ENCODE measurements around the gene RPN2. TPM values are rescaled to one million over a fixed set of nuclear protein-coding genes. Genes with fewer than 3 reads are reported as not detected.

The RPN2 gene
- total and polyA plus RNA-seq, 11 donors, result 36.3 to 206 (median 105) TPM

DNA sequence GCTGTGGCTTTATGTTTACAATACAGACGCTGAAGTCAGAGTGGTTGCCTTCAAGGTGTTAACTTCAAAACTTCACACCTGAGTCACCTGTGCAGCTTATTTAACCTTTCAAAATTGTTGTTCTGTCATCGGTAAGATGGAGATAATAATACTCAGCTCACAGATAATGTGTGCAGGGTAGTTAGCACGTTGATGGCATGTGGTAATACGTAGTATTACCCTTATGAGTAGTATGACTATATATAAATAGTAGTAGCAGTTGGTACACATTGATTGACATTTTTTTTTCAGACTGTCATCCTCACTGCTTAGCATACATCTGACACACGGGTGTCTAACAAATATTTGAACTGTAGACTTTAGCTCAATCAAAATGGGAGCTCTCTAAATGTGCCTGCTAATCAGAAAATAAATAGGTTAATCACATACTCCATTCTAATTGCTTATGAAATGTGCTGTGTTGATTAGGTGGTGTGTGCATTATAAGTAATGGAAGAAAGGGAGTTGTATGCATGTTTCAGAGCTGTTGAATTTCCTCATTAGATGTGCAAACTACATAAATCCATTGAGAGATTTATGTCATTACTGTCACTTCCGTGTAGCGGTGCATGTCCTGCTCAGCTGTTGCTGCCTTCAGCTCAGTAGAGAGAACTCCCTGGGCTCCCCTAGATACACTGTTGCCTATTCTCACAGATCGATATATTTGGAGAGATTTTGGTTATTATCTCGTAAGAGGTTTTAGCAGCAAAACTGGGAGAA is 11.4 kb downstream of the RPN2 start:
- Histone ChIP-seq H3K4me3 (no peak overlapping the region), H3K9me3 (no peaks in the 10 kb centered on the region), H3K27ac (peak overlapping the region in 1 of 12 donors; percentile 5), H3K4me1 (peaks cover 0 to 61% (median 28%) of the 10 kb centered on the region in 12 donors), H3K27me3 (no peaks in the 10 kb centered on the region), H3K36me3 (peaks cover 0 to 47% (median 27%) of the 10 kb centered on the region in 9 donors)
- ATAC-seq (no peak), DNase-seq (no peak)
- no peak for TF ChIP-seq POLR2A (IDR thresholded peaks at IDR 0.05)
- TF ChIP-seq, protein P1, sequence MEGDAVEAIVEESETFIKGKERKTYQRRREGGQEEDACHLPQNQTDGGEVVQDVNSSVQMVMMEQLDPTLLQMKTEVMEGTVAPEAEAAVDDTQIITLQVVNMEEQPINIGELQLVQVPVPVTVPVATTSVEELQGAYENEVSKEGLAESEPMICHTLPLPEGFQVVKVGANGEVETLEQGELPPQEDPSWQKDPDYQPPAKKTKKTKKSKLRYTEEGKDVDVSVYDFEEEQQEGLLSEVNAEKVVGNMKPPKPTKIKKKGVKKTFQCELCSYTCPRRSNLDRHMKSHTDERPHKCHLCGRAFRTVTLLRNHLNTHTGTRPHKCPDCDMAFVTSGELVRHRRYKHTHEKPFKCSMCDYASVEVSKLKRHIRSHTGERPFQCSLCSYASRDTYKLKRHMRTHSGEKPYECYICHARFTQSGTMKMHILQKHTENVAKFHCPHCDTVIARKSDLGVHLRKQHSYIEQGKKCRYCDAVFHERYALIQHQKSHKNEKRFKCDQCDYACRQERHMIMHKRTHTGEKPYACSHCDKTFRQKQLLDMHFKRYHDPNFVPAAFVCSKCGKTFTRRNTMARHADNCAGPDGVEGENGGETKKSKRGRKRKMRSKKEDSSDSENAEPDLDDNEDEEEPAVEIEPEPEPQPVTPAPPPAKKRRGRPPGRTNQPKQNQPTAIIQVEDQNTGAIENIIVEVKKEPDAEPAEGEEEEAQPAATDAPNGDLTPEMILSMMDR (IDR thresholded peaks at IDR 0.05), result no peak
- WGBS, 4 donors, result 71 to 74% (median 74%) methylated on average over 9 of the region's 9 CpGs
- intact Hi-C loops (cut with DNase I), result loop anchor here in 7 of 10 donors (5.0 to 10.0 kb wide), 3 partner anchors 194 to 342 kb away; partner anchors contain the start of gene BLCAP (in 1 of the 7)

DNA sequence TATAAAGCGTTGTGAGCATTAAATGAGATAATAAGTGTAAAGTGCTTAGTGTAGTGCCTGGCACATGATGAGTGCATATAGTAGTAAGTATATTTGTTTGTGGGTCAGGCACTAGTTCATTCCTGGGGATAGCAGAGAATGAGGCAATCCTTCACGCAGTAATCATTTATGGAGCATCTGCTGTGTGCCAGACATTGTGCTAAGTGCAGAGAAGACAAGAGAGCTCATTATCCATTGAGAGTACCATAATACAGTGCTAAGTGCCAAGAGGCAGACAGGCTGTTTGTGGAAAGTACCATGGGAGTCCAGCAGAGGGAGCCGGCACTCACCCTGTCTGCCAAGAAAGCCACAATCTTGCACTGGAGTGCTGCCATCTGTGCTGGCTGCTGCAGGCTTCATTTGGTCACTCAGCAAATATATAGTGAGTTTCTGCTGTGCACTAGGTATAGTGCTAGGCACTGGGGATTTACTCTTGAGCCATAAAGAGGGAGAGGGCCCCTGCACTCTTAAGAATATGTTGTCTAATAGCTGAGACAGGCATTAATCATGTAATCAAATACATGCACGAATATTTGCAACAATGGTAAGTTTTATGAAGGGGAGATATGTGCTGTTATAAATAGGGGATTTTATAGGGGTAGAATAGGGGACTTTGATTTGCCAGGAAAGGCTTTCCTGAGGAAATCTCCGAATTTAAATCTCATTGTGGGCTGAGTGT is 13.2 kb downstream of the RPN2 start:
- intact Hi-C loops (cut with DNase I), result loop anchor here in 7 of 10 donors (5.0 to 10.0 kb wide), 3 partner anchors 193 to 340 kb away; partner anchors contain the start of gene BLCAP (in 1 of the 7)
- TF ChIP-seq POLR2A (IDR thresholded peaks at IDR 0.05), result no peak
- TF ChIP-seq, protein P1 (IDR thresholded peaks at IDR 0.05), result peak; percentile 81 to 98 (median 92)
- H3K4me1 ChIP-seq, result peaks cover 0 to 54% (median 28%) of the 10 kb centered on the region in 12 donors

DNA sequence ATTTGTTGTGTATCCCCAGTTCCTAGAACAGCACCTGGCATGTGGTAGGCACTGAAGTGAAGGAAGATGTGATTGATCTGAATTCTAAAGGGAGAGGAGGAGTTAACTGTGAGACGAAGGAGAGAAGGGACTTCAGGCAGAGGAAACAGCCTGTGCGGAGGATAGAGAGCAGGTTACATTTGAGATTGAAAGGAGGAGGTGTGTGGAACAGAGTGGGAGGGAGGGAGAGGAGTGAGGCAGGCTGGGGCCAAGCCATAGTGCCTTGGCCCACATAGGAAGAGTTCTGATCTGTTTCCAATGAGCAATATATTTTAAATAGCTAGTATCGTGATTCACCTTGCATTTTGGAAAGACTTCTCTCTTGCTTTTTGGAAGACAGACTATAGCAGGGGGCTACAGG is 14.1 kb downstream of the RPN2 start:
- Histone ChIP-seq H3K36me3 (peaks cover 0 to 34% (median 21%) of the 10 kb centered on the region in 9 donors), H3K9me3 (no peaks in the 10 kb centered on the region), H3K4me3 (no peak overlapping the region), H3K27ac (no peak overlapping the region), H3K4me1 (peaks cover 0 to 54% (median 28%) of the 10 kb centered on the region in 12 donors), H3K27me3 (no peaks in the 10 kb centered on the region)
- no peak for TF ChIP-seq POLR2A (IDR thresholded peaks at IDR 0.05)
- TF ChIP-seq, protein P1 (IDR thresholded peaks at IDR 0.05), result no peak
- no peak for DNase-seq
- ATAC-seq, result no peak
- intact Hi-C loops (cut with DNase I), result loop anchor here in 7 of 10 donors (5.0 to 10.0 kb wide), 3 partner anchors 192 to 339 kb away; partner anchors contain the start of gene BLCAP (in 1 of the 7)
- 84 to 90% (median 86%) methylated on average over 3 of the region's 3 CpGs for WGBS, 4 donors

More for the DNA sequence above, 13.2 kb downstream of the RPN2 start:
- no peaks in the 10 kb centered on the region for H3K27me3 ChIP-seq
- peak; percentile 84 to 94 (median 89) for DNase-seq
- no peak overlapping the region for H3K4me3 ChIP-seq
- 37 to 42% (median 39%) methylated on average over 5 of the region's 5 CpGs for WGBS, 4 donors
- ATAC-seq, result peak; percentile 42 to 91 (median 90)
- H3K9me3 ChIP-seq, result no peaks in the 10 kb centered on the region
- peaks cover 0 to 36% (median 20%) of the 10 kb centered on the region in 9 donors for H3K36me3 ChIP-seq
- no peak overlapping the region for H3K27ac ChIP-seq

DNA sequence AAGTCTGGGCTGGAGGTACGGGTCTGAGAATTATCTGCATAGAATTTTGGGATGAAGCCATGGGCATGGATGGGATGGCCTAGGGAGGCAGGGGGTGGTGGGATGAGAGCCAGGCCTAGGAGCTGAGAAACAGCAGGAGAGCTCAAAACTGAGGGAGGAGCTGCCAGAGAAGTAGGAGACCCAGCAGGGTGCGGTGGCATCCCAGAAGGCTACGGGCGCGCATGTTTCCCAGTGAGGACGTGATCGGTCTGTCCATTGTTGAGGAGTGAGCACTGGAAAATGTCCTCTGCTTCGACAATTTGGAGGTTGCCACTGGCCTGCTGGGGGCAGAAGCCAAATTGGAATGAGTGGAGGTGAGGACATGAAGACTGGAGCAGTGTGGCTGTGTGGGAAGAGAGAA is 14.7 kb downstream of the RPN2 start:
- WGBS, 4 donors, result 84 to 90% (median 89%) methylated on average over 8 of the region's 8 CpGs

More for the DNA sequence above, 14.7 kb downstream of the RPN2 start:
- ATAC-seq, result no peak
- intact Hi-C loops (cut with DNase I), result loop anchor here in 9 of 10 donors (2.0 to 10.0 kb wide), 5 partner anchors 191 to 341 kb away; partner anchors contain the start of gene BLCAP (in 1 of the 9)
- peaks cover 0 to 54% (median 28%) of the 10 kb centered on the region in 12 donors for H3K4me1 ChIP-seq
- H3K36me3 ChIP-seq, result peaks cover 0 to 39% (median 25%) of the 10 kb centered on the region in 9 donors
- H3K4me3 ChIP-seq, result no peak overlapping the region
- H3K9me3 ChIP-seq, result no peaks in the 10 kb centered on the region
- no peaks in the 10 kb centered on the region for H3K27me3 ChIP-seq
- TF ChIP-seq, protein P1 (IDR thresholded peaks at IDR 0.05), result no peak
- no peak for TF ChIP-seq POLR2A (IDR thresholded peaks at IDR 0.05)
- DNase-seq, result no peak
- H3K27ac ChIP-seq, result no peak overlapping the region

Measured in heart left ventricle (tissue), 16 donors.